IMR-90 (cell line): ENCODE measurements around the gene GAGE12E. TPM values are rescaled to one million over a fixed set of nuclear protein-coding genes. Genes with fewer than 3 reads are reported as not detected.

Experiments
- microRNA-seq, 2 experiments: library from miRNA; stranded (forward) in 1 of 2; unstranded in 1 of 2; fragments of 10-50 nt in 1 of 2; fragments of <30 nt in 1 of 2; gene quantifications in 1 of 2; microRNA quantifications in 1 of 2; one replicate each; pipeline versions ENCODE3 to v1.1.0; 2013 to 2020; ENCODE audit not compliant: insufficient read depth in 1 of 2, insufficient read length in 1 of 2, unreplicated experiment in 1 of 2
- polyA plus RNA-seq, 3 experiments: library from polyadenylated mRNA; depleted of rRNA; stranded (reverse); fragments of >200 nt; gene quantifications; 2 replicates each; pipeline ENCODE4 v1.2.3, GENCODE V29; 2012; ENCODE audit warnings: low replicate concordance in 1 of 3
- small RNA-seq, 5 experiments: library from RNA; depleted of rRNA; stranded (forward); fragments of <200 nt; gene quantifications; one replicate each; pipeline ENCODE3, GENCODE V24; 2012
- total RNA-seq: library from RNA; depleted of rRNA; stranded (reverse); fragments of >200 nt; gene quantifications from 2 replicates; pipeline ENCODE4 v1.2.3, GENCODE V29; 2012; rRNA removed

Gene GAGE12E
- total and polyA plus RNA-seq, 2 of the 4 experiments (the other 2 are of a cell fraction): not detected

Small RNAs within 50 kb of the gene (microRNA-seq; reads per million reads assigned to microRNA genes)
- gene GAGE12B (ENCODE audit: insufficient read depth, insufficient read length): not detected

Small RNAs within 50 kb of the gene (small RNA-seq; reads per million reads assigned to genes)
- gene GAGE12B: 0 reads per million in 5 experiments

Other genes starting within 250 kb of the GAGE12E start
- gene GAGE10, start 247.6 kb upstream of the GAGE12E start, total RNA-seq: not detected in 2 replicates
- not detected in 2 replicates for gene GAGE10, start 247.6 kb upstream of the GAGE12E start, polyA plus RNA-seq (2012; rRNA removed)
- not detected in 2 replicates for gene GAGE12J, start 229.3 kb upstream of the GAGE12E start, total RNA-seq
- not detected in 2 replicates for gene GAGE12J, start 229.3 kb upstream of the GAGE12E start, polyA plus RNA-seq (2012; rRNA removed)
- gene GAGE13, start 219.7 kb upstream of the GAGE12E start, total RNA-seq: not detected in 2 replicates
- not detected in 2 replicates for gene GAGE13, start 219.7 kb upstream of the GAGE12E start, polyA plus RNA-seq (2012; rRNA removed)
- gene GAGE12C, start 19.1 kb upstream of the GAGE12E start, total RNA-seq: not detected in 2 replicates
- gene GAGE12C, start 19.1 kb upstream of the GAGE12E start, polyA plus RNA-seq (2012; rRNA removed): not detected in 2 replicates
- not detected in 2 replicates for gene GAGE12D, start 9.6 kb upstream of the GAGE12E start, total RNA-seq
- not detected in 2 replicates for gene GAGE12D, start 9.6 kb upstream of the GAGE12E start, polyA plus RNA-seq (2012; rRNA removed)
- gene GAGE12F, start 9.6 kb downstream of the GAGE12E start, total RNA-seq: not detected in 2 replicates
- gene GAGE12F, start 9.6 kb downstream of the GAGE12E start, polyA plus RNA-seq (2012; rRNA removed): not detected in 2 replicates
- not detected in 2 replicates for gene GAGE12G, start 19.1 kb downstream of the GAGE12E start, total RNA-seq
- not detected in 2 replicates for gene GAGE12G, start 19.1 kb downstream of the GAGE12E start, polyA plus RNA-seq (2012; rRNA removed)
- not detected in 2 replicates for gene GAGE12H, start 28.7 kb downstream of the GAGE12E start, total RNA-seq
- gene GAGE12H, start 28.7 kb downstream of the GAGE12E start, polyA plus RNA-seq (2012; rRNA removed): not detected in 2 replicates
- not detected in 2 replicates for gene GAGE2A, start 38.2 kb downstream of the GAGE12E start, total RNA-seq
- gene GAGE2A, start 38.2 kb downstream of the GAGE12E start, polyA plus RNA-seq (2012; rRNA removed): not detected in 2 replicates
- not detected in 2 replicates for gene GAGE1, start 47.7 kb downstream of the GAGE12E start, total RNA-seq
- gene GAGE1, start 47.7 kb downstream of the GAGE12E start, polyA plus RNA-seq (2012; rRNA removed): not detected in 2 replicates
- not detected in 2 replicates for gene PAGE1, start 144.7 kb downstream of the GAGE12E start, total RNA-seq
- gene PAGE1, start 144.7 kb downstream of the GAGE12E start, polyA plus RNA-seq (2012; rRNA removed): not detected in 2 replicates